PC-9 (cell line): ENCODE results near the gene COLEC11. TPM values are rescaled to one million over a fixed set of nuclear protein-coding genes. Genes with fewer than 3 reads are reported as not detected.

Experiments used
- BruUV-seq: library from RNA; stranded (reverse); fragments of 400-500 nt; replicated peaks from 2 replicates; lab custom pipeline; 2021; lab: Mats Ljungman, UMichigan
- CTCF ChIA-PET: fragments of 300-600 bp; sonication (Branson Sonifier 250); formaldehyde crosslinking; loops from one replicate; lab custom pipeline; 2022; ENCODE audit warnings: antibody characterized with exemption; lab: Charles Lee
- POLR2A ChIA-PET: fragments of 300-600 bp; sonication (Branson Sonifier 250); formaldehyde crosslinking; loops from one replicate; lab custom pipeline; 2022; ENCODE audit warnings: antibody characterized with exemption; ENCODE audit not compliant: unreplicated experiment; lab: Charles Lee
- DNase-seq, 2 experiments: peaks; one replicate each; pipeline versions ENCODE4 v3.0.0 to v3.0.0-alpha.2; 2015 to 2022; ENCODE audit warnings: mixed read lengths in 1 of 2
- H2AFZ ChIP-seq: fragments of 200-600 bp; sonication (generic); 2 replicates; pipeline ENCODE4 v1.8.1; 2017; ENCODE audit warnings: antibody characterized with exemption
- H3F3A ChIP-seq: fragments of 200-600 bp; sonication (generic); 2 replicates; pipeline ENCODE4 v1.8.1; 2017; ENCODE audit warnings: antibody characterized with exemption, mild to moderate bottlenecking, low read depth; ENCODE audit not compliant: insufficient read depth
- H3K27ac ChIP-seq: fragments of 200-600 bp; sonication (generic); 2 replicates; pipeline ENCODE4 v1.6.1; 2016; ENCODE audit warnings: mixed run types
- H3K27me3 ChIP-seq: fragments of 200-600 bp; sonication (generic); 2 replicates; pipeline ENCODE4 v1.6.1; 2016; ENCODE audit warnings: low read depth, mixed run types; ENCODE audit not compliant: insufficient read depth
- H3K36me3 ChIP-seq: fragments of 200-600 bp; sonication (generic); 2 replicates; pipeline ENCODE4 v1.6.1; 2016; ENCODE audit warnings: low read depth, mixed run types
- H3K4me1 ChIP-seq: fragments of 200-600 bp; sonication (generic); replicated peaks from 2 replicates; pipeline ENCODE4 v1.6.1; 2016; ENCODE audit warnings: mixed run types; ENCODE audit not compliant: insufficient read depth
- H3K4me2 ChIP-seq: fragments of 200-600 bp; sonication (generic); 2 replicates; pipeline ENCODE4 v1.6.1; 2017; ENCODE audit warnings: mixed run types
- H3K4me3 ChIP-seq: fragments of 200-600 bp; sonication (generic); 2 replicates; pipeline ENCODE4 v1.6.1; 2016; ENCODE audit warnings: mixed run types
- H3K79me2 ChIP-seq: fragments of 200-600 bp; sonication (generic); 2 replicates; pipeline ENCODE4 v1.6.1; 2017; ENCODE audit warnings: low read depth, mixed run types
- H3K9me2 ChIP-seq: fragments of 200-600 bp; sonication (generic); 2 replicates; pipeline ENCODE4 v1.8.1; 2017; ENCODE audit warnings: mild to moderate bottlenecking; ENCODE audit not compliant: insufficient read depth
- H3K9me3 ChIP-seq: fragments of 200-600 bp; sonication (generic); 2 replicates; pipeline ENCODE4 v1.8.1; 2016; ENCODE audit warnings: low read depth; ENCODE audit not compliant: insufficient read depth
- H4K20me1 ChIP-seq: fragments of 200-600 bp; sonication (generic); 2 replicates; pipeline ENCODE4 v1.8.1; 2017; ENCODE audit not compliant: insufficient read depth
- CTCF ChIP-seq: fragments of 200-600 bp; sonication (generic); conservative IDR thresholded peaks from 2 replicates; pipeline ENCODE4 v1.6.1; 2017; ENCODE audit warnings: mixed run types, antibody characterized with exemption, mild to moderate bottlenecking, moderate library complexity
- EZH2 ChIP-seq: fragments of 200-600 bp; sonication (generic); IDR thresholded peaks from 2 replicates; pipeline ENCODE4 v1.8.0; 2017; ENCODE audit warnings: antibody characterized with exemption, low read depth
- intact Hi-C: fragments of 100-400 bp; cut with micrococcal nuclease; formaldehyde crosslinking; loops from one replicate; pipeline ENCODE4 v1.10.0; 2022; ENCODE audit not compliant: unreplicated experiment
- total RNA-seq: library from RNA; stranded (reverse); gene quantifications from 2 replicates; pipeline ENCODE4 v1.2.3, GENCODE V29; 2021

COLEC11 gene
- total RNA-seq, 1 experiment from 2014 or later = 2.4 TPM

DNA sequence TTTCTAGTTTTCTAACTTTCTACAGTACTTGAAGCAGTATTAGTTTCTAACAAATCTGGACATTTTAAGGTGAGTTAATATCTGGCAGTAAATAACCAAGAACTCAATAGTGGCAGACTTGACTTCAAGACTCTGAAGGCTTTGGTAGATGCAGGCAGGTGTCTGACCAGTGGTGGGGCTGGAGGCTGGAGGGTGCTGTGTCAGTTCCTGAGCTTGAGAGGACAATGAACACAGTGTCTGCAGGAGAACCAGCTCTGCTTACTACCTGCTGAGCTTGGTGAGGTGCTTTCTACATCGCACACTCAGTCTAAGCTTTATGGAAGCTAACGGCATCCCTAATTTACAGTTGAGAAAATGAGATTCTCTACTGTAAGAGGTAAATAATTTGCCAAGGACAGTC lies 84.3 kb downstream of the COLEC11 start:
- Histone ChIP-seq H3K9me2 (no peaks in the 10 kb centered on the region), H3K27ac (no peak overlapping the region), H2AFZ (no peak overlapping the region), H4K20me1 (no peaks in the 10 kb centered on the region), H3K4me3 (no peak overlapping the region), H3K79me2 (no peaks in the 10 kb centered on the region), H3F3A (no peaks in the 10 kb centered on the region), H3K27me3 (peaks cover 99% of the 10 kb centered on the region), H3K4me1 (no peaks in the 10 kb centered on the region), H3K9me3 (no peaks in the 10 kb centered on the region), H3K4me2 (no peak overlapping the region), H3K36me3 (no peaks in the 10 kb centered on the region)
- POLR2A ChIA-PET = no interaction called here
- BruUV-seq = no TSS peak
- no peak for DNase-seq
- no peak for TF ChIP-seq CTCF
- no peak for TF ChIP-seq EZH2
- intact Hi-C loops = no loop called here
- CTCF ChIA-PET = no interaction called here

DNA sequence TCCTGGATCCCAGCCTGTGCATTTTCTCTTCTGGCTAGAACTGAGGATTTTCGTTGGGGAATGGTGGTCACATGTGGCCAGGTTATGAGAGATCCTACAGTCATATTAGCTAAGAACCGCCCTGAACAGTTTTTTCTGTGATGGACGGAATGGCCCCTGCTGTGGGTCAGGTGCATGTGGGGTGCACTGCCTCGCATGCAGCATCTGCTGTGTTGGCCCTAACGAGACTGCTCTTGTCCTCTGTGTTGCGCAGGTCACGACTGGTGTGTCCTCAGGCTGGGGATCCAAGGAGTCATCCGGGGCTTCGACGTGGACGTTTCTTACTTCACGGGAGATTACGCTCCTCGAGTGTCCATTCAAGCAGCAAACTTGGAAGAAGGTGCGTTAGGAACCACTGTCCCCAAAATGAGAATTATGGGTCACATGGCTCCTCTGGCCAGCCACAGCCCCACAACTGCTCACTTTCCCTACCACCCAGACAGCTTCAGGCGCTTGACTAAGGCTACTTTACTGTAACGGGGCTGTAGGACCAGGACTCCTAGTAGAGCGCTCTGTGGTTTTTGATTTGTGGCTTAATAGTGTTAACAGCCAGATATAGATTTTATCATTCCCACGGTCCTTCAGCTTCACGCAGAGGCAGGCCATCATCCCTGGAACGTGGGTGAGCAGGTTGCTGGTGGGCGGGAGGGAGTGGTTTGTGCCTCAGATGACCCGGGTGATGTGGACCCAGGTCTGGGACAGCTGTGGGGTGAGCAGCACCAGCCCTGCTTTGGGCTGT lies 84.9 kb downstream of the COLEC11 start:
- no peaks in the 10 kb centered on the region for H3K9me3 ChIP-seq
- H3K4me3 ChIP-seq = no peak overlapping the region
- no peak for TF ChIP-seq EZH2
- no peak for TF ChIP-seq CTCF
- H2AFZ ChIP-seq = no peak overlapping the region
- no peak overlapping the region for H3K4me2 ChIP-seq
- no peak overlapping the region for H3K27ac ChIP-seq
- H3K4me1 ChIP-seq = no peaks in the 10 kb centered on the region
- no peaks in the 10 kb centered on the region for H3K9me2 ChIP-seq
- H3F3A ChIP-seq = no peaks in the 10 kb centered on the region
- no peaks in the 10 kb centered on the region for H4K20me1 ChIP-seq
- DNase-seq = no peak
- ChIA-PET POLR2A (no interaction called here), CTCF (no interaction called here)
- BruUV-seq = no TSS peak
- H3K36me3 ChIP-seq = no peaks in the 10 kb centered on the region
- intact Hi-C loops = no loop called here
- H3K27me3 ChIP-seq = peaks cover 99% of the 10 kb centered on the region
- H3K79me2 ChIP-seq = no peaks in the 10 kb centered on the region

DNA sequence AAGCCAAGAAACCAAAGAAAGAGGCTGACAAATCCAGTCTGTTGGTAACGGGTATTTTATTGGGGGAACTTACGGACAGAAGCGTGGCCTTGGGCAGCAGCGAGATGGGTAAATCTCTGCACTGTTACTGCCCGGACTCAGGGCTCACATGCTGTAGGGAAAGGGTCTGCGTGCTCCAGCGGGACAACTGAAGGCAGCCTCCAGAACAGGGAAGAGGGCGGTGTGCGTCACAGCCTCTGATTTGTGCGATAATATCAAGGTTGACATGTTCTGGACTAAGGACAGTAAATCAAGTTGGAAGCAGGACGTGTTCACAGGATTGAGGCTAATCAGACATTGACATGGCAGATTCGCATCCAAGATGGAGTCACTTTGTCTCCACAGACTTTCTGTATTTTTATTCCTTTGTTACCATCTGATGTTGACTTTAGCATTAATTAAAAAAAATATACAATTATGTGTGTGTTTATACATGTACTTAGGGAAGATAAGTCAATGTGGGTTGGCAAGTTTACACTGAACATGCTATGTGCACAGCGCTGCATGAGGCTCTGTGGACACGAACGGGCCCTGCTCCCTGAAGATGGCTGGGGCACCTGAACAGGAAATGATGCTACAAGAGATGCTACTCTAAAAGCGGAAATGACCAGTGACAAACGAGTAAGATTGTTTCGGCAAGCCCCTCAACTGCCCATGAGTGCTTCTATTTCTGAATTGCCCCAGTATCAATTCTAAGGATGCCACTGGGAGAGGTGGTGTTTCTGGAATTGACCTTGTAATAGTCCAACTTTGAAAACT lies 85.8 kb downstream of the COLEC11 start:
- Histone ChIP-seq H3K4me1 (no peaks in the 10 kb centered on the region), H3K27me3 (peaks cover 99% of the 10 kb centered on the region), H3K79me2 (no peaks in the 10 kb centered on the region), H3F3A (no peaks in the 10 kb centered on the region), H3K4me2 (no peak overlapping the region), H2AFZ (no peak overlapping the region), H3K36me3 (no peaks in the 10 kb centered on the region), H3K9me2 (no peaks in the 10 kb centered on the region), H3K9me3 (no peaks in the 10 kb centered on the region), H3K4me3 (no peak overlapping the region), H4K20me1 (no peaks in the 10 kb centered on the region), H3K27ac (no peak overlapping the region)
- ChIA-PET POLR2A (no interaction called here), CTCF (no interaction called here)
- DNase-seq = no peak
- BruUV-seq = no TSS peak
- TF ChIP-seq EZH2 = no peak
- no peak for TF ChIP-seq CTCF
- intact Hi-C loops = no loop called here
